ENCODE measurements around the gene ZFAND6.

DNA sequence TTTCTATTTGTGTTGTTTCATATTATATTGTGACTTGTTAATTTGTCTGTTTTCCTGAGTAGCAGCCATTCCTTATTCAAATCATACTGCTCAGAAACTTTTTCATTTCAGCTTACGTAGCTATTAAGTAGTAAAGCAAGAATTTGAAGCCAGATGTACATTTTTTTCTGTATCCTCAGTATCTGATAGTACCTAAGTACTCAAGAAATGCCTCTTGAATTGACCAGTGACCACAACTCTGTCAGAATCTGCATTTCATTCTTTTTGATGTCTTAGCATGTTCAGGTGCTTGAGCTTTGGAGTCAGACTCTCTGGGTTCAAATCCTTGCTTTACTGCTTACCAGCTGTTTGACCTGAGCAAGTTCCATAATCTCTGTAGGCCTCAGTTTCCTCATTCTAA, 30.6 kb downstream of the ZFAND6 start:
- TF ChIP-seq CTCF (conservative IDR thresholded peaks at IDR 0.05; ENCODE audit: low read length) (no peak), EZH2phosphoT487 (IDR thresholded peaks at IDR 0.05; ENCODE audit: borderline replicate concordance) (no peak)
